Activated B cell treated with CpG ODN at 0.5 μM for 24 hours (primary cell): Measurements from ENCODE around the gene NHLRC1. TPM values are rescaled to one million over a fixed set of nuclear protein-coding genes. Genes with fewer than 3 reads are reported as not detected.

Experiments
- ATAC-seq: fragments of 200-7000 bp; cut with Tn5 transposase; one replicate; pipeline ENCODE4 v1.10.0; 2021; ENCODE audit warnings: low read depth, mild to moderate bottlenecking, moderate library complexity
- CTCF ChIA-PET: fragments of 350-600 bp; sonication (Branson Sonifier 250); formaldehyde crosslinking; loops from one replicate; lab custom pipeline; 2021; ENCODE audit warnings: antibody characterized with exemption; lab: Charles Lee
- POLR2A ChIA-PET: fragments of 350-600 bp; sonication (Branson Sonifier 250); formaldehyde crosslinking; loops from one replicate; lab custom pipeline; 2021; ENCODE audit warnings: antibody characterized with exemption; lab: Charles Lee
- DNase-seq: peaks from one replicate; pipeline ENCODE4 v3.0.0; 2022
- H3K27ac Mint-ChIP-seq: one replicate; pipeline ENCODE4 v1.8.0; 2020; ENCODE audit warnings: mixed read lengths
- H3K27me3 Mint-ChIP-seq: one replicate; pipeline ENCODE4 v1.8.0; 2021; ENCODE audit warnings: mixed read lengths
- H3K36me3 Mint-ChIP-seq: one replicate; pipeline ENCODE4 v1.8.0; 2021; ENCODE audit warnings: low read depth, mixed read lengths
- H3K4me1 Mint-ChIP-seq: one replicate; pipeline ENCODE4 v1.8.0; 2021; ENCODE audit warnings: mixed read lengths
- H3K4me3 Mint-ChIP-seq: one replicate; pipeline ENCODE4 v1.8.0; 2020; ENCODE audit warnings: mild to moderate bottlenecking, mixed read lengths
- H3K9me3 Mint-ChIP-seq: one replicate; pipeline ENCODE4 v1.8.0; 2020; ENCODE audit warnings: mixed read lengths
- CTCF ChIP-seq: fragments of 200-600 bp; IDR thresholded peaks from one replicate; pipeline ENCODE4 v1.8.0; 2022; ENCODE audit warnings: antibody characterized with exemption, mild to moderate bottlenecking
- intact Hi-C: fragments of 100-400 bp; cut with micrococcal nuclease; formaldehyde crosslinking; loops from one replicate; pipeline ENCODE4 v1.15.1; 2024
- total RNA-seq: library from RNA; stranded (reverse); gene quantifications from 2 replicates; pipeline ENCODE4 v1.2.3, GENCODE V29; 2022

The NHLRC1 gene
- total RNA-seq, 1 donor from 2014 or later, result 1.2 TPM

- CTCF ChIA-PET, result no interaction called here
These were observed 32.1 kb downstream of the NHLRC1 start for GRCh38 chr6:18090349-18090786.

GRCh38 chr6:18088419-18089296 is 33.8 kb downstream of the NHLRC1 start:
- Mint-ChIP-seq H3K36me3 (no peaks in the 10 kb centered on the region), H3K4me1 (no peaks in the 10 kb centered on the region), H3K27me3 (peaks cover 10% of the 10 kb centered on the region), H3K4me3 (no peak overlapping the region), H3K9me3 (peaks cover 7% of the 10 kb centered on the region), H3K27ac (no peak overlapping the region)
- TF ChIP-seq CTCF, result no peak
- no peak for ATAC-seq
- no peak for DNase-seq
- intact Hi-C loops, result no loop called here
- POLR2A ChIA-PET, result no interaction called here
- CTCF ChIA-PET, result no interaction called here

More at GRCh38 chr6:18090349-18090786, 32.1 kb downstream of the NHLRC1 start:
- H3K4me1 Mint-ChIP-seq, result no peaks in the 10 kb centered on the region
- no peak overlapping the region for H3K27ac Mint-ChIP-seq
- H3K4me3 Mint-ChIP-seq, result no peak overlapping the region
- ATAC-seq (no peak), DNase-seq (no peak)
- H3K9me3 Mint-ChIP-seq, result peaks cover 7% of the 10 kb centered on the region
- no peaks in the 10 kb centered on the region for H3K36me3 Mint-ChIP-seq
- POLR2A ChIA-PET, result interaction anchor here (0.6 kb wide), 1 partner anchor 115 kb away, joined by 4 read pairs; no protein-coding TSS in a partner anchor
- no peak for TF ChIP-seq CTCF
- intact Hi-C loops, result no loop called here
- peaks cover 9% of the 10 kb centered on the region for H3K27me3 Mint-ChIP-seq

GRCh38 chr6:18087396-18088165 is 34.9 kb downstream of the NHLRC1 start:
- no peak for DNase-seq
- intact Hi-C loops, result no loop called here
- Mint-ChIP-seq H3K4me3 (no peak overlapping the region), H3K27me3 (peaks cover 10% of the 10 kb centered on the region), H3K9me3 (peaks cover 7% of the 10 kb centered on the region), H3K4me1 (no peaks in the 10 kb centered on the region), H3K27ac (no peak overlapping the region), H3K36me3 (no peaks in the 10 kb centered on the region)
- ChIA-PET POLR2A (no interaction called here), CTCF (no interaction called here)
- no peak for TF ChIP-seq CTCF
- ATAC-seq, result no peak

- Mint-ChIP-seq H3K4me3 (no peak overlapping the region), H3K4me1 (no peaks in the 10 kb centered on the region), H3K9me3 (peaks cover 2% of the 10 kb centered on the region), H3K36me3 (no peaks in the 10 kb centered on the region), H3K27ac (no peak overlapping the region), H3K27me3 (peaks cover 9% of the 10 kb centered on the region)
- ChIA-PET POLR2A (no interaction called here), CTCF (no interaction called here)
- intact Hi-C loops, result no loop called here
- no peak for DNase-seq
- no peak for ATAC-seq
- TF ChIP-seq CTCF, result no peak
These were observed 41.3 kb downstream of the NHLRC1 start for GRCh38 chr6:18081025-18081668.
